ENCODE results near the gene LEAP2.

DNA sequence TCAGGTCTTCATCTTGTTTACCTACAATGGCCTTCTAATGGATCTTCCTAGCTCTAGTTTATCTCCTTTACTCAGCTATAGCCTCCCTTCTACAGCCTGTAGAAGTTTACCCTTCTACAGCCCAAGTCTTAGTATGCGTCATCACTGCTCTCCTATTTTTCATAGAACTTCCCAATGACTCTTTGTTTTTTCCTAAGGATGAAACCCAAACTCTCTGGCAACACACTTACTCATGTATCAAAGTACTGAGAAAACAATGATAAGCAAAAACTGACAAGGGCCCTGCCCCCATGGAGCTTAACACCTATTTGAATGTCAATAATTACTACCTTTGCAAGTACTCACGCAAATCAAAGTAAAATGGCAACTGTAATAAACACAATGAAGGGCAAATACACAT, 33.7 kb downstream of the LEAP2 start:
- no peak for TF ChIP-seq POLR2A (IDR thresholded peaks at IDR 0.05; ENCODE audit: low read length)
- TF ChIP-seq, protein P1, sequence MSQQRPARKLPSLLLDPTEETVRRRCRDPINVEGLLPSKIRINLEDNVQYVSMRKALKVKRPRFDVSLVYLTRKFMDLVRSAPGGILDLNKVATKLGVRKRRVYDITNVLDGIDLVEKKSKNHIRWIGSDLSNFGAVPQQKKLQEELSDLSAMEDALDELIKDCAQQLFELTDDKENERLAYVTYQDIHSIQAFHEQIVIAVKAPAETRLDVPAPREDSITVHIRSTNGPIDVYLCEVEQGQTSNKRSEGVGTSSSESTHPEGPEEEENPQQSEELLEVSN (IDR thresholded peaks at IDR 0.05; ENCODE audit: borderline replicate concordance, low read depth), result no peak
- TF ChIP-seq, protein P2, sequence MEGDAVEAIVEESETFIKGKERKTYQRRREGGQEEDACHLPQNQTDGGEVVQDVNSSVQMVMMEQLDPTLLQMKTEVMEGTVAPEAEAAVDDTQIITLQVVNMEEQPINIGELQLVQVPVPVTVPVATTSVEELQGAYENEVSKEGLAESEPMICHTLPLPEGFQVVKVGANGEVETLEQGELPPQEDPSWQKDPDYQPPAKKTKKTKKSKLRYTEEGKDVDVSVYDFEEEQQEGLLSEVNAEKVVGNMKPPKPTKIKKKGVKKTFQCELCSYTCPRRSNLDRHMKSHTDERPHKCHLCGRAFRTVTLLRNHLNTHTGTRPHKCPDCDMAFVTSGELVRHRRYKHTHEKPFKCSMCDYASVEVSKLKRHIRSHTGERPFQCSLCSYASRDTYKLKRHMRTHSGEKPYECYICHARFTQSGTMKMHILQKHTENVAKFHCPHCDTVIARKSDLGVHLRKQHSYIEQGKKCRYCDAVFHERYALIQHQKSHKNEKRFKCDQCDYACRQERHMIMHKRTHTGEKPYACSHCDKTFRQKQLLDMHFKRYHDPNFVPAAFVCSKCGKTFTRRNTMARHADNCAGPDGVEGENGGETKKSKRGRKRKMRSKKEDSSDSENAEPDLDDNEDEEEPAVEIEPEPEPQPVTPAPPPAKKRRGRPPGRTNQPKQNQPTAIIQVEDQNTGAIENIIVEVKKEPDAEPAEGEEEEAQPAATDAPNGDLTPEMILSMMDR (IDR thresholded peaks at IDR 0.05), result no peak
- no peak for TF ChIP-seq CHD4 (IDR thresholded peaks at IDR 0.05; ENCODE audit: borderline replicate concordance)
- TF ChIP-seq MYC (IDR thresholded peaks at IDR 0.05; ENCODE audit: borderline replicate concordance, low read length), result no peak
- no peak for TF ChIP-seq RFX5 (IDR thresholded peaks at IDR 0.05)
- TF ChIP-seq, protein P3, sequence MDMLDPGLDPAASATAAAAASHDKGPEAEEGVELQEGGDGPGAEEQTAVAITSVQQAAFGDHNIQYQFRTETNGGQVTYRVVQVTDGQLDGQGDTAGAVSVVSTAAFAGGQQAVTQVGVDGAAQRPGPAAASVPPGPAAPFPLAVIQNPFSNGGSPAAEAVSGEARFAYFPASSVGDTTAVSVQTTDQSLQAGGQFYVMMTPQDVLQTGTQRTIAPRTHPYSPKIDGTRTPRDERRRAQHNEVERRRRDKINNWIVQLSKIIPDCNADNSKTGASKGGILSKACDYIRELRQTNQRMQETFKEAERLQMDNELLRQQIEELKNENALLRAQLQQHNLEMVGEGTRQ (IDR thresholded peaks at IDR 0.05), result no peak
